Brain microvascular endothelial cell (primary cell): ENCODE data around the gene ZNRF2.
A peak's percentile ranks its signal among the peaks of the same experiment; 100 is the strongest.

ENCODE experiments used
- DNase-seq: peaks from one replicate; pipeline ENCODE4 v3.0.0-alpha.2; 2020
- H3K27ac ChIP-seq: fragments of 250-450 bp; sonication (Bioruptor Pico); 2 replicates; pipeline ENCODE4 v1.5.1; 2020; ENCODE audit warnings: mild to moderate bottlenecking, moderate library complexity
- H3K27me3 ChIP-seq: fragments of 250-450 bp; sonication (Bioruptor Pico); replicated peaks from 2 replicates; pipeline ENCODE4 v1.5.1; 2020; ENCODE audit warnings: mild to moderate bottlenecking
- H3K36me3 ChIP-seq: fragments of 250-450 bp; sonication (Bioruptor Pico); replicated peaks from 2 replicates; pipeline ENCODE4 v1.5.1; 2020; ENCODE audit warnings: mild to moderate bottlenecking
- H3K4me3 ChIP-seq: 2 replicates; pipeline ENCODE4 v1.5.1; 2011; ENCODE audit warnings: low read depth, mild to moderate bottlenecking, control low read depth, low read length, moderate library complexity
- in situ Hi-C: cut with HindIII; loops from 2 replicates; pipeline ENCODE4 v1.10.0; 2017; ENCODE audit warnings: low sequenced_read_pairs, low pct_ligation_motif_present
- TF ChIP-seq, protein P1 (sequence below): IDR thresholded peaks from 2 replicates; pipeline ENCODE4 v1.5.1; 2011; ENCODE audit warnings: low read depth, mild to moderate bottlenecking, moderate library complexity, low read length, control low read depth, inconsistent platforms; ENCODE audit errors: missing control alignments

The ZNRF2 gene

DNA sequence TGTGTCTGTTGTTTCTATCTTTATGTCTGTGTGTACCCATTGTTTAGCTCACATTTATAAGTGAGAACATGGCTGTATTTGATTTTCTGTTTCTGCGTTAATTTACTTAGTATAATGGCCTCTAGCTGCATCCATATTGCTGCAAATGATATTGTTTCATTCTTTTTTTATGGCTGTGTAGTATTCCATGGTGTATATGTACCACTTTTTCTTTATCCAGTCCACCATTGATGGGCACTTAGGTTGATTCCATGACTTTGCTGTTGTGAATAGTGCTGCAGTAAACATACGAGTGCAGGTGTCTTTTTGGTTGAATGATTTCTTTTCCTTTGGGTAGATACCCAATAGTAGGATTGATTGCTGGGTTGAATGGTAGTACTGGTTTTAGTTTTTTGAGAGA, 48.2 kb downstream of the ZNRF2 start:
- TF ChIP-seq, protein P1, sequence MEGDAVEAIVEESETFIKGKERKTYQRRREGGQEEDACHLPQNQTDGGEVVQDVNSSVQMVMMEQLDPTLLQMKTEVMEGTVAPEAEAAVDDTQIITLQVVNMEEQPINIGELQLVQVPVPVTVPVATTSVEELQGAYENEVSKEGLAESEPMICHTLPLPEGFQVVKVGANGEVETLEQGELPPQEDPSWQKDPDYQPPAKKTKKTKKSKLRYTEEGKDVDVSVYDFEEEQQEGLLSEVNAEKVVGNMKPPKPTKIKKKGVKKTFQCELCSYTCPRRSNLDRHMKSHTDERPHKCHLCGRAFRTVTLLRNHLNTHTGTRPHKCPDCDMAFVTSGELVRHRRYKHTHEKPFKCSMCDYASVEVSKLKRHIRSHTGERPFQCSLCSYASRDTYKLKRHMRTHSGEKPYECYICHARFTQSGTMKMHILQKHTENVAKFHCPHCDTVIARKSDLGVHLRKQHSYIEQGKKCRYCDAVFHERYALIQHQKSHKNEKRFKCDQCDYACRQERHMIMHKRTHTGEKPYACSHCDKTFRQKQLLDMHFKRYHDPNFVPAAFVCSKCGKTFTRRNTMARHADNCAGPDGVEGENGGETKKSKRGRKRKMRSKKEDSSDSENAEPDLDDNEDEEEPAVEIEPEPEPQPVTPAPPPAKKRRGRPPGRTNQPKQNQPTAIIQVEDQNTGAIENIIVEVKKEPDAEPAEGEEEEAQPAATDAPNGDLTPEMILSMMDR, result no peak
- H3K27me3 ChIP-seq, result no peaks in the 10 kb centered on the region
- DNase-seq, result no peak
- no peak overlapping the region for H3K27ac ChIP-seq
- in situ Hi-C loops, result no loop called here
- no peak overlapping the region for H3K4me3 ChIP-seq
- H3K36me3 ChIP-seq, result no peaks in the 10 kb centered on the region

DNA sequence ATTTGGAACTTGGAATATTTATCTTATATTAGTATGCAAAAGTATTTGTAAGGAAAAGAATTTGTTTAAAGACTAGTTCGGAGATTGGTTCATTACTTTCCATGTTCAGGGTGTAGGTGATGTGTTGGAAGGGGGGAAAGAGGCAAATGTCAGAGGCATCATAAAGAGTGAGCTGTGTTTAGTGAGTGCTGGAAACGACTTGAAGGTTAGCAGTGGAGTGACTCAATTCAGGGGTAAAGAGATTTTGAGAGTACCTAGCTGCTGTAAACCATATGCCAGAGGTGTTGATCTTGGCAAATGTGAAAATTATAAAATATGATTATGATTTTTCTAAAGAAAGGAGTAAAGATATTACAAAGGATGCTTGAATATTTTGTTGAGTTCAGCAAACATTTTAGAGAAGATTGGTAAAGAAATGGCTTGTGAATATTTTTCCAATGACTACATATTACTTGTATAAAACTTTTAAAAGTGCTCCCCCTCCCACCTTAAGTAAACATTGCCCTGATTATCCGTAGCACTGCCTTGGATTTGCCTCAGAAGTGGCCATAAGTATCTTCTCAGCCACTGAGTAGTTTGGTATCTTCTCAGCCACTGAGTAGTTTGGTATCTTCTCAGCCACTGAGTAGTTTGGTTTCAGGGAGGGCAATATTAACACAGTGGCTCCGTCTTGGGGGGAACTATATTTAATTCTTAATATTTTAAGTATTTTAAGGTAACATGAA, 51.5 kb downstream of the ZNRF2 start:
- no peaks in the 10 kb centered on the region for H3K36me3 ChIP-seq
- no peak overlapping the region for H3K27ac ChIP-seq
- in situ Hi-C loops, result no loop called here
- no peak overlapping the region for H3K4me3 ChIP-seq
- no peak for DNase-seq
- TF ChIP-seq, protein P1, result no peak
- H3K27me3 ChIP-seq, result no peaks in the 10 kb centered on the region

DNA sequence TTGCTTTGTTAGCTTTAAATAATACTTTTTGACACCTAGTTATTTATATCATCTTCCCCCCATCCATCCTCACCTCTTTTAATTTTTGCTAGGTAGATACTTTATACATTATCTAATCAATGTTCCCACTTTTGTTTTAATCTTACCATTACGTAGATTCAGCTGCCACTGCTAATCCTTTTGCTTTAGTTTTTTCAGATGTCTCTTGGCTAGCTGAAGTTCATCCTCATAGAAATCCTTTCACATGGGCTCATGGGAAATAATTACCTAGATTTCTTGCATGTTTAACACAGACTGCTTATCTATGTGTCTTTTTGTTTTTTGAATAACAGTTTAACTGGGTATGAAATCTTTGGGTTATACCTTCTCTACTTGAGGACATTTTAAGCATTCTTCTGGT, 60.1 kb downstream of the ZNRF2 start:
- Histone ChIP-seq H3K36me3 (no peaks in the 10 kb centered on the region), H3K27ac (no peak overlapping the region), H3K27me3 (no peaks in the 10 kb centered on the region), H3K4me3 (no peak overlapping the region)
- in situ Hi-C loops, result no loop called here
- TF ChIP-seq, protein P1, result no peak
- no peak for DNase-seq

DNA sequence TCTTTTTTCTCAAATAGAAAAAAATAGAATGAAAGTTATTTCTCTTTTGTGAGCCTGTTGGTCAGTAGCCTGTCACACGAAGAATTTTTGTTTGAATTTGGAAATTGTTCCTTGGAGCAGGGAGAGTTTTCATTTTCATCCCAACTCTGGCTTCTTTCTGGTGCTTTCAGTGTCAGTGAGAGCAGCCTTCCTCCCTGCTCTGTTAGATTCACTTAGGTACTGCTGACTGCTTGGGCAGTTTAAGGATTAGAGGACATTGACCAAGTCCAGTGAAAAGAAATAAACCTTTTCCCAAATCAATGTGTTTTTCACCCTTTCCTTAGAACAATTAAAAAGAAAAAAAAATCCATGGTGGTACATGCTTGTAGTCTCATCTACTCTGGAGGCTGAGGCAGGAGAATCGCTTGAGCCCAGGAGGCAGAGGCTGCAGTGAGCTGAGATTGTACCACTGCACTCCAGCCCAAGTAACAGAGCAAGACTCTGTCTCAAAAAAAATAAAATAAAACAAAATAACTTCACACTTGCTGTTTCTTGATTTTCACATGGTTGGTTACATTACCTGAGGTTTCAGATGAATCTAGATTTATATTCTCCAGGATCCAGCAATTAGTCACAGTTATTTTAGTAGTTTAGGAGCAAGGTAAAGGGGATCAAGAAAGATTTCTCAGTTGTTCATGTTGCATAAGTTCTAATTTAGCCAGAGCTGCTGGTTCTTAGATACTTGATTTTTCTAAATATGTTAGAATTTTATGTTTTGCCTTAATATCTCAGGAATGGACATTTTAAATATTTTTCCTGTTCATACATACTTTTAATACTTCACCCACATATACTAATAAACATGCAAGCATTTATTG, 63.1 kb downstream of the ZNRF2 start:
- Histone ChIP-seq H3K27me3 (no peaks in the 10 kb centered on the region), H3K36me3 (no peaks in the 10 kb centered on the region), H3K27ac (peak overlapping the region; percentile 58), H3K4me3 (no peak overlapping the region)
- TF ChIP-seq, protein P1, result no peak
- in situ Hi-C loops, result no loop called here
- DNase-seq, result no peak

DNA sequence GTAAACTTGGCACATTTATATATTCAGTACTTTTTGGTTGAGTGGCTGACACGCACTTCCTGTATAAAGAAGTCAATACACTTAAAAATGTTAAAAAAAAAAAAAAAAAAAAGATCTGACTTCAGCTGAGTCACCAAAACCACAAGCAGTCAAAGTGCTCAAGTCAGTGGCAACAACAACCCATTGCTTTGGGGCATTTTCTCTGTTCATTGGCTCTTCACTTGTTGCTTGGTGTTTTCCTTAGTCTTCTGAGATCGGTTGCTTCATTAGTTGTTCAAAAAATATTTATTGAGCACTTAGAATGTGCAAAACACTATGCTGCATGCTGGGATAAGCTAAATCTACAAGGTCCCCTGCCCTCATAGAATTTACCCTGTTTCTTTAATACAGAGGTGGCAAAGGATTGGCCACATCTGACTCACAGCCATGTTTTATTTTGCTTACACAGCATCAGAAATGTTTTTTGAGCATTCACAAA, 63.7 kb downstream of the ZNRF2 start:
- peak; percentile 76 for DNase-seq

More for the DNA sequence above, 63.7 kb downstream of the ZNRF2 start:
- no peaks in the 10 kb centered on the region for H3K27me3 ChIP-seq
- peak overlapping the region; percentile 58 for H3K27ac ChIP-seq
- in situ Hi-C loops, result no loop called here
- H3K4me3 ChIP-seq, result no peak overlapping the region
- TF ChIP-seq, protein P1, result no peak
- H3K36me3 ChIP-seq, result no peaks in the 10 kb centered on the region
